GM19193 (cell line): ENCODE results near the gene RFLNA.

Experiments
- POLR2A ChIP-seq: IDR thresholded peaks from 4 replicates; pipeline ENCODE4 v1.6.1; 2011; ENCODE audit not compliant: insufficient read depth, insufficient read length; ENCODE audit errors: extremely low read depth

Gene RFLNA

GRCh38 chr12:124361074-124361970, 66.4 kb downstream of the RFLNA start:
- TF ChIP-seq POLR2A, result no peak

GRCh38 chr12:124361996-124362395, 67.1 kb downstream of the RFLNA start:
- TF ChIP-seq POLR2A, result no peak

GRCh38 chr12:124363353-124363965, 68.6 kb downstream of the RFLNA start:
- no peak for TF ChIP-seq POLR2A

- TF ChIP-seq POLR2A, result no peak
These were observed 69.7 kb downstream of the RFLNA start for GRCh38 chr12:124364543-124364942.
